ENCODE data around the gene HAPLN1. TPM values are rescaled to one million over a fixed set of nuclear protein-coding genes. Genes with fewer than 3 reads are reported as not detected.

Gene HAPLN1
- total and polyA plus RNA-seq, 2 of the 8 experiments (the other 6 are each of a cell fraction or from before 2014, with no cell fraction given): 0.56 to 2.1 TPM

- H3K4me1 ChIP-seq (replicated peaks in 1 of 4; ENCODE audit: control insufficient read depth in 3 of 4, insufficient read depth in 4 of 4, low read length in 3 of 4): 0 out of 7 replicates have a peak, but pooled peaks cover 0 to 2% (median 0%) of the 10 kb centered on the region in 4 experiments
- no peak overlapping the region for H2BK20ac ChIP-seq (ENCODE audit: low read length)
- no peak overlapping the region for H3K9ac ChIP-seq (replicated peaks in 1 of 4; ENCODE audit: extremely low read depth in 1 of 4, low read depth in 3 of 4, low read length in 3 of 4)
- ChIA-PET CTCF (ENCODE audit: partially characterized antibody) (no interaction called here), POLR2A (ENCODE audit: partially characterized antibody) (no interaction called here)
- no peak overlapping the region for H3K14ac ChIP-seq (ENCODE audit: insufficient read length)
- DNase-seq (ENCODE audit: low read depth in 1 of 2, low spot score in 2 of 2) (no peak), FAIRE-seq (no peak)
- H3K79me1 ChIP-seq (ENCODE audit: low read depth, low read length): no peaks in the 10 kb centered on the region
- no peaks in the 10 kb centered on the region for H3K9me3 ChIP-seq (ENCODE audit: insufficient read depth in 2 of 2, low read depth in 1 of 2, low read length in 1 of 2)
- no peak overlapping the region for H3K27ac ChIP-seq (ENCODE audit: low read depth, low read length)
- H3K4ac ChIP-seq (replicated peaks; ENCODE audit: insufficient read length, low read depth, low read length): no peak overlapping the region
- no peaks in the 10 kb centered on the region for H4K20me1 ChIP-seq (replicated peaks in 1 of 2; ENCODE audit: control insufficient read depth in 1 of 2, insufficient read depth in 2 of 2, low read length in 2 of 2)
- 88% methylated on average over 3 of the region's 3 CpGs; no CpG with 5 or more reads in 1 of the 2 experiments for WGBS, 2 experiments (ENCODE audit: extremely low coverage in 1 of 2, insufficient coverage in 1 of 2, insufficient read length in 1 of 2, insufficient replicate concordance in 2 of 2, low coverage in 1 of 2, low lambda C conversion rate in 2 of 2, missing lambda C conversion rate in 1 of 2)
- H4K91ac ChIP-seq (replicated peaks; ENCODE audit: insufficient read length, low read length): no peak overlapping the region
- no peaks in the 10 kb centered on the region for H3K27me3 ChIP-seq (replicated peaks in 1 of 4; ENCODE audit: control insufficient read depth in 3 of 4, extremely low read depth in 1 of 4, insufficient read depth in 3 of 4, low read length in 3 of 4)
- H2BK120ac ChIP-seq (replicated peaks; ENCODE audit: low read depth, low read length): no peak overlapping the region
- H3K4me3 ChIP-seq (ENCODE audit: extremely low read depth in 1 of 4, insufficient read depth in 2 of 4, low read depth in 3 of 4, low read length in 4 of 4): no peak overlapping the region
- no peak overlapping the region for H2AK5ac ChIP-seq (ENCODE audit: low read depth, low read length)
- no peak overlapping the region for H2AFZ ChIP-seq (ENCODE audit: low read length)
- H3K56ac ChIP-seq (replicated peaks; ENCODE audit: insufficient read length, low read depth, low read length): no peak overlapping the region
- H4K8ac ChIP-seq (ENCODE audit: extremely low read depth, insufficient read depth, low read length): no peak overlapping the region
- no peaks in the 10 kb centered on the region for H3K23me2 ChIP-seq (ENCODE audit: low read depth, low read length)
- no peak overlapping the region for H2BK5ac ChIP-seq (ENCODE audit: low read depth, low read length)
- no peak overlapping the region for H3K18ac ChIP-seq (ENCODE audit: extremely low read depth, low read length)
- no peak overlapping the region for H3K23ac ChIP-seq (ENCODE audit: insufficient read length)
- no peaks in the 10 kb centered on the region for H3K36me3 ChIP-seq (ENCODE audit: control insufficient read depth in 2 of 4, insufficient read depth in 4 of 4, low read length in 3 of 4)
- no peaks in the 10 kb centered on the region for H3K79me2 ChIP-seq (ENCODE audit: control insufficient read depth in 1 of 2, insufficient read depth in 2 of 2, low read length in 2 of 2)
- H2BK15ac ChIP-seq (ENCODE audit: low read length): no peak overlapping the region
- H4K5ac ChIP-seq (ENCODE audit: insufficient read length, low read depth, low read length): no peak overlapping the region
- no peak overlapping the region for H2BK12ac ChIP-seq (ENCODE audit: low read depth, low read length)
- H3K4me2 ChIP-seq (ENCODE audit: insufficient read depth in 1 of 2, low read depth in 2 of 2, low read length in 2 of 2): no peak overlapping the region
- no peak for TF ChIP-seq SIN3A (conservative IDR thresholded peaks at IDR 0.05 in 1 of 2, IDR thresholded peaks at IDR 0.05 in 1 of 2; ENCODE audit: low read depth in 1 of 2, low read length in 2 of 2)
- no peak for TF ChIP-seq KDM5A (IDR thresholded peaks at IDR 0.05; ENCODE audit: low read length)
- TF ChIP-seq SP1 (IDR thresholded peaks at IDR 0.05; ENCODE audit: low read depth, low read length): no peak
- TF ChIP-seq PHF8 (conservative IDR thresholded peaks at IDR 0.05; ENCODE audit: low read depth, low read length): no peak
- TF ChIP-seq KDM1A (IDR thresholded peaks at IDR 0.05; ENCODE audit: borderline replicate concordance, low read length): no peak
- TF ChIP-seq POLR2AphosphoS5 (IDR thresholded peaks at IDR 0.05; ENCODE audit: low read depth, low read length): no peak
- TF ChIP-seq JUND (IDR thresholded peaks at IDR 0.05; ENCODE audit: low read length): no peak
- no peak for TF ChIP-seq ASH2L (IDR thresholded peaks at IDR 0.05; ENCODE audit: low read length)
- TF ChIP-seq NANOG (IDR thresholded peaks at IDR 0.05; ENCODE audit: insufficient read depth, low read depth, low read length, poor library complexity, severe bottlenecking): no peak
- no peak for TF ChIP-seq EP300 (IDR thresholded peaks at IDR 0.05; ENCODE audit: borderline replicate concordance in 1 of 2, low read depth in 2 of 2, low read length in 2 of 2)
- TF ChIP-seq SP4 (IDR thresholded peaks at IDR 0.05; ENCODE audit: low read length): no peak
- no peak for TF ChIP-seq RAD21 (IDR thresholded peaks at IDR 0.05 in 1 of 2, conservative IDR thresholded peaks at IDR 0.05 in 1 of 2; ENCODE audit: low read depth in 2 of 2, low read length in 2 of 2)
- TF ChIP-seq CEBPB (IDR thresholded peaks at IDR 0.05; ENCODE audit: low read depth, low read length): no peak
Measured at GRCh38 chr5:83662558-83662957, 58.1 kb downstream of the HAPLN1 start.
